Stimulated activated effector memory CD8-positive, alpha-beta T cell treated with anti-CD3 and anti-CD28 coated beads, Interleukin-12 subunit alpha, Interleukin-12 subunit beta, amount 100 ng/mL, for 72 hours (primary cell): Measurements from ENCODE around the gene OR6J1.
A peak's percentile ranks its signal among the peaks of the same experiment; 100 is the strongest.
"Not testable (repeated sequence)": the region's sequence is repeated elsewhere in the genome, so short reads cannot be mapped to it uniquely, and the experiment has no call there.

Source experiments
- ATAC-seq: fragments of 150-1000 bp; cut with Tn5 transposase; 2 replicates; pipeline ENCODE4 v1.10.0; 2021
- DNase-seq, 2 donors: peaks; one replicate each; pipeline ENCODE4 v3.0.0; 2021 to 2022; ENCODE audit warnings: low spot score in 2 of 2
- H3K27ac Mint-ChIP-seq: one replicate; pipeline ENCODE4 v1.8.0; 2022; ENCODE audit warnings: mild to moderate bottlenecking, mixed read lengths
- H3K36me3 Mint-ChIP-seq: one replicate; pipeline ENCODE4 v1.8.0; 2022; ENCODE audit warnings: mild to moderate bottlenecking, mixed read lengths
- H3K4me1 Mint-ChIP-seq: one replicate; pipeline ENCODE4 v1.8.0; 2022; ENCODE audit warnings: mixed read lengths
- H3K4me3 Mint-ChIP-seq: one replicate; pipeline ENCODE4 v1.8.0; 2022; ENCODE audit warnings: mild to moderate bottlenecking, mixed read lengths
- H3K9me3 Mint-ChIP-seq: one replicate; pipeline ENCODE4 v1.8.0; 2022; ENCODE audit warnings: mixed read lengths

Gene OR6J1

GRCh38 chr14:22630066-22630465 lies 14.1 kb downstream of the OR6J1 start:
- peaks cover 3% of the 10 kb centered on the region for H3K9me3 Mint-ChIP-seq
- DNase-seq (no peak), ATAC-seq (no peak)
- no peak overlapping the region for H3K27ac Mint-ChIP-seq
- no peaks in the 10 kb centered on the region for H3K36me3 Mint-ChIP-seq
- H3K4me3 Mint-ChIP-seq = no peak overlapping the region
- H3K4me1 Mint-ChIP-seq = peaks cover 7% of the 10 kb centered on the region

- H3K36me3 Mint-ChIP-seq = no peaks in the 10 kb centered on the region
- ATAC-seq = no peak
Observed at GRCh38 chr14:22629361-22629760, 14.8 kb downstream of the OR6J1 start.

GRCh38 chr14:22627506-22628263 lies 16.5 kb downstream of the OR6J1 start:
- no peaks in the 10 kb centered on the region for H3K36me3 Mint-ChIP-seq
- H3K4me3 Mint-ChIP-seq = no peak overlapping the region
- ATAC-seq (no peak), DNase-seq (no peak)
- no peak overlapping the region for H3K27ac Mint-ChIP-seq
- no peaks in the 10 kb centered on the region for H3K4me1 Mint-ChIP-seq
- H3K9me3 Mint-ChIP-seq = peaks cover 3% of the 10 kb centered on the region

More at GRCh38 chr14:22629361-22629760, 14.8 kb downstream of the OR6J1 start:
- no peak overlapping the region for H3K27ac Mint-ChIP-seq
- H3K4me3 Mint-ChIP-seq = no peak overlapping the region
- no peak for DNase-seq
- peaks cover 3% of the 10 kb centered on the region for H3K9me3 Mint-ChIP-seq
- H3K4me1 Mint-ChIP-seq = peaks cover 5% of the 10 kb centered on the region

DNA sequence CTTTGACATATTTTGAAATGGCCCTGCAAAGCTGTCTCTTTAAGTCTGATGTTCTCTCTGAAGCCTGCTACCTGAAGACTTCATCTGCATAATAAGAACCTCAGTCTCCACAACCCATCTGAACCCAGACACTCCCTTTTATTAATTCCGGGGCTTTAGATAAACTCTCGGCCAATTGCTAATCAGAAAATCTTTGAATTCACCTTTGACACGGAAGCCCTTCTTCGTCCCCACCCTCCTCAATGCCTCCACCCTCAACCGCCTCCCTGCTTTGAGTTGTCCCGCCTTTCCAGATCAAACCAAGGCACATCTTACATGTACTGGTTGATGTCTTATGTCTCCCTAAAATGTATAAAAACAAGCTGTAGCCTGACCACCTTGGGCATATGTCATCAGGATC lies 17.6 kb downstream of the OR6J1 start:
- Mint-ChIP-seq H3K27ac (no peak overlapping the region), H3K4me3 (no peak overlapping the region), H3K36me3 (no peaks in the 10 kb centered on the region), H3K4me1 (no peaks in the 10 kb centered on the region), H3K9me3 (peaks cover 3% of the 10 kb centered on the region)
- DNase-seq (no peak), ATAC-seq (no peak)

DNA sequence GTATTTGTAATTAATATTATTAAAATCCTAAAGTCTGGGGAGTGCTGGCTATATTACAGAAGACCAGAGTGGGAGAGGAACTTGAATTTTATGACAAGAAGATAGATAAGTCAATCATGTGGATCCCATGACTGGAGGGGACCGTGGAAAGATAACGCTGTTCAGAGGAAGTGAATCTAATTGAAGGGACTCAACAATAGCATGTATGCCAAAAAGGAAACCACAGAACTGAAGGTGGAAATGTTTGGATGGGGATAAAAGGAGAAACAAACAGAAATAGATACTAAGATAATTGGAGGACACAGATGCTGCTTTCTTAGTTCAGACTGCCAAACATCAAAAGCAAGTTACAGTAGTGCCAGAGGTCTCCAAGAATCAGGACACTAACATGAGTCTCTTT lies 21.1 kb downstream of the OR6J1 start:
- Mint-ChIP-seq H3K9me3 (no peaks in the 10 kb centered on the region), H3K36me3 (no peaks in the 10 kb centered on the region), H3K27ac (no peak overlapping the region), H3K4me1 (no peaks in the 10 kb centered on the region), H3K4me3 (no peak overlapping the region)
- ATAC-seq = no peak
- DNase-seq = no peak

DNA sequence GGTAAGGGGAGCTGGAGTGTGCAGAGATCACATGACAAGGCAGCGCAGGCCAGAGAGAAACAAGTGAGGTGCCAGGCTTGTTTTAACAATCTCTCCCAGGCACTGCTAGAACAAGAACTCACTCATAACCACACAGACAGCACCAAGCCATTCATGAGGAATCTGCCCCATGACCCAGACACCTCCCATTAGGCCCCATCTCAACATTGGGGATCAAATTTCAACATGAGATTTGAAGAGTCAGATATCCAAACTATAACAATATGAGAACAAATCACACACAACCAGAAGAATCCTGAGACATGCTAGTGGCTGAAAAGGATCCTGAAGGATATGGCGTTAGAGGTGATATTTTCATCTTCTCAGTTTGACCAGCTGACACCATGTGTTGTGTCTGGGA lies 21.9 kb downstream of the OR6J1 start:
- no peaks in the 10 kb centered on the region for H3K9me3 Mint-ChIP-seq
- H3K36me3 Mint-ChIP-seq = no peaks in the 10 kb centered on the region
- no peak overlapping the region for H3K4me3 Mint-ChIP-seq
- no peak overlapping the region for H3K27ac Mint-ChIP-seq
- DNase-seq = no peak
- ATAC-seq = no peak
- no peaks in the 10 kb centered on the region for H3K4me1 Mint-ChIP-seq

DNA sequence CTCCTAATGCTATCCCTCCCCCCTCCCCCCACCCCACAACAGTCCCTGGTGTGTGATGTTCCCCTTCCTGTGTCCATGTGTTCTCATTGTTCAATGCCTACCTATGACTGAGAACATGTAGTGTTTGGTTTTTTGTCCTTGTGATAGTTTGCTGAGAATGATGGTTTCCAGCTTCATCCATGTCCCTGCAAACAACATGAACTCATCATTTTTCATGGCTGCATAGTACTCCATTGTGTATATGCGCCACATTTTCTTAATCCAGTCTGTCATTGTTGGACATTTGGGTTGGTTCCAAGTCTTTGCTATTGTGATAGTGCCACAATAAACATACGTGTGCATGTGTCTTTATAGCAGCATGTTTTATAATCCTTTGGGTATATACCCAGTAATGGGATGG lies 28.4 kb downstream of the OR6J1 start:
- H3K36me3 Mint-ChIP-seq = peaks cover 11% of the 10 kb centered on the region
- DNase-seq, H3K9me3 Mint-ChIP-seq, H3K4me1 Mint-ChIP-seq, ATAC-seq, H3K27ac Mint-ChIP-seq, H3K4me3 Mint-ChIP-seq: not testable (repeated sequence)

GRCh38 chr14:22614240-22614799 lies 29.8 kb downstream of the OR6J1 start:
- H3K4me3 Mint-ChIP-seq = no peak overlapping the region
- ATAC-seq = peak; percentile 28
- H3K36me3 Mint-ChIP-seq = peaks cover 24% of the 10 kb centered on the region
- no peaks in the 10 kb centered on the region for H3K9me3 Mint-ChIP-seq
- no peak for DNase-seq
- no peaks in the 10 kb centered on the region for H3K4me1 Mint-ChIP-seq
- H3K27ac Mint-ChIP-seq = no peak overlapping the region

GRCh38 chr14:22613736-22614239 lies 30.4 kb downstream of the OR6J1 start:
- peaks cover 29% of the 10 kb centered on the region for H3K36me3 Mint-ChIP-seq
- no peak overlapping the region for H3K4me3 Mint-ChIP-seq
- no peak for DNase-seq
- H3K27ac Mint-ChIP-seq = peak overlapping the region; percentile 60
- no peak for ATAC-seq
- no peaks in the 10 kb centered on the region for H3K4me1 Mint-ChIP-seq
- H3K9me3 Mint-ChIP-seq = no peaks in the 10 kb centered on the region

- no peaks in the 10 kb centered on the region for H3K4me1 Mint-ChIP-seq
- H3K9me3 Mint-ChIP-seq = no peaks in the 10 kb centered on the region
- DNase-seq = no peak
- ATAC-seq = no peak
- peak overlapping the region; percentile 60 for H3K27ac Mint-ChIP-seq
- no peak overlapping the region for H3K4me3 Mint-ChIP-seq
- H3K36me3 Mint-ChIP-seq = peaks cover 32% of the 10 kb centered on the region
Observed at GRCh38 chr14:22613106-22613695, 31.0 kb downstream of the OR6J1 start.

- peaks cover 55% of the 10 kb centered on the region for H3K36me3 Mint-ChIP-seq
- no peak overlapping the region for H3K27ac Mint-ChIP-seq
- H3K9me3 Mint-ChIP-seq = no peaks in the 10 kb centered on the region
- no peaks in the 10 kb centered on the region for H3K4me1 Mint-ChIP-seq
- no peak for DNase-seq
- no peak overlapping the region for H3K4me3 Mint-ChIP-seq
- ATAC-seq = no peak
Observed at GRCh38 chr14:22610931-22611330, 33.2 kb downstream of the OR6J1 start.

GRCh38 chr14:22607291-22607690 lies 36.9 kb downstream of the OR6J1 start:
- DNase-seq (no peak), ATAC-seq (no peak)
- H3K27ac Mint-ChIP-seq = no peak overlapping the region
- H3K4me3 Mint-ChIP-seq = no peak overlapping the region
- peaks cover 3% of the 10 kb centered on the region for H3K4me1 Mint-ChIP-seq
- H3K9me3 Mint-ChIP-seq = no peaks in the 10 kb centered on the region
- peaks cover 92% of the 10 kb centered on the region for H3K36me3 Mint-ChIP-seq

- Mint-ChIP-seq H3K4me3 (no peak overlapping the region), H3K4me1 (peaks cover 7% of the 10 kb centered on the region), H3K27ac (peak overlapping the region; percentile 68), H3K9me3 (no peaks in the 10 kb centered on the region), H3K36me3 (peaks cover 92% of the 10 kb centered on the region)
- DNase-seq (no peak), ATAC-seq (no peak)
Observed at GRCh38 chr14:22606380-22606779, 37.8 kb downstream of the OR6J1 start.

- DNase-seq = no peak
- no peak for ATAC-seq
- peak overlapping the region; percentile 11 for H3K27ac Mint-ChIP-seq
- H3K4me1 Mint-ChIP-seq = peaks cover 25% of the 10 kb centered on the region
- H3K9me3 Mint-ChIP-seq = no peaks in the 10 kb centered on the region
- peaks cover 62% of the 10 kb centered on the region for H3K36me3 Mint-ChIP-seq
- H3K4me3 Mint-ChIP-seq = no peak overlapping the region
Observed at GRCh38 chr14:22602862-22603261, 41.3 kb downstream of the OR6J1 start.

- H3K27ac Mint-ChIP-seq = peak overlapping the region; percentile 11
- H3K36me3 Mint-ChIP-seq = peaks cover 53% of the 10 kb centered on the region
- H3K9me3 Mint-ChIP-seq = no peaks in the 10 kb centered on the region
- H3K4me3 Mint-ChIP-seq = no peak overlapping the region
- H3K4me1 Mint-ChIP-seq = peaks cover 25% of the 10 kb centered on the region
- no peak for DNase-seq
- ATAC-seq = no peak
Observed at GRCh38 chr14:22601996-22602395, 42.2 kb downstream of the OR6J1 start.

GRCh38 chr14:22601456-22601855 lies 42.7 kb downstream of the OR6J1 start:
- peaks cover 25% of the 10 kb centered on the region for H3K4me1 Mint-ChIP-seq
- H3K9me3 Mint-ChIP-seq = no peaks in the 10 kb centered on the region
- DNase-seq (no peak), ATAC-seq (no peak)
- H3K27ac Mint-ChIP-seq = no peak overlapping the region
- peaks cover 48% of the 10 kb centered on the region for H3K36me3 Mint-ChIP-seq
- H3K4me3 Mint-ChIP-seq = no peak overlapping the region
